Ammon's horn (tissue), 1 donor: ENCODE measurements around the gene MAML3.

Experiments
- DNase-seq: peaks from one replicate; pipeline ENCODE4 v3.0.0-alpha.2; 2016; ENCODE audit warnings: low spot score

The MAML3 gene

DNA sequence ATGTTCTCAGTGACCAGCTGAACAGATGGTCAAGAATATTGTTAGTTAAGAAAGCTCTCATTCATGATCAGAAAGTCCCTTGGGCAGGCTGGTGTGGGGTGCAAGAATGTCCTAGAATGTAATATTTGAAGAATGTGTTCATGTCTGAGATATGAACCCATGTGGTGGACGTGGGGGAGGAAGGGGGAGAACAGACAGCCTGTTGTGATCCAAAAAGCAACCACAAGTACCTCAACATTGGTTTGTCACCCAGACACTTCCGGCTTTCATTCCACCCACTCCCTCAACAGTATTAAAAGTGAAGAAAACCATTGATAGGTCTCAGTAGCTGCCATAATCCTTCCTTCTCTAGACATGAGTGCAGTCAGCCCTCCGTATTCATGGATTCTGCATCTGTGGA lies 82.2 kb downstream of the MAML3 start:
- DNase-seq: no peak

DNA sequence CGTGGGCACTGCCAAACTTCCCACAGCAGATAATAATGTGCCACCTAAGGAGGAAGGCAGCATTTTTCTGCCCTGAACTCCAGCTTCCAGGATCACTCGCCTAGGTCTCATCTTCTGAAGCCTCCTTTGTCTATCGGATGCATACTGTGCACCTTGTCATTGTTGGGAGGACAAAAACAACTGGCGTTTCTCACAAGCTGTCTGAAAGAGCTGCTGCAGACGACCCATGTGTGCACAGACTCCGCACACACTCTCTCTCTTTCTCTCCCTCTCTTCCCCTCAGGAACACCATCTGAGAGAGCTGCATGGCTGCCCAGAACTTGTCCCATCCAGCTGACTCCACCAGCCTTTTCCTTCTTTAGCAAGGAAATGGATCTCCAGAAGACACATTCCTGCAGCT lies 83.0 kb downstream of the MAML3 start:
- no peak for DNase-seq

DNA sequence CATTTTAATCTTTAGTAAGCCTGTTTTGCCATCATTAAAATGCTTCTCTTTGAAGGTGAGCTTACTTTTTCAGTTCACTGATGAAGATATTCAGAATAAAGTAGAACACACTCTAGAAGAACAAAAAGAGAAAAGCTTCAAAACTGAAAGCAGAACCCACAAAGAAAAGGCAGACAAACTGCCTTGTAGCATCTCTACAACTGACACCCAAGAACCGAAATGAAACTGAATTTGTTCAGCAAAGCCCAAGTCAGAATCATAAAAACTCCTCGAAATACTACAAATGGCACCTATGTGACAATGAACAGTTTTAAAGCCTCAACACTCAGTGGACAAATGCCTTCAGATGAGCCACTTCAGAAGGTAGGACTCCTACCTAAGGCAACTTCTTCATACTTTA lies 83.6 kb downstream of the MAML3 start:
- no peak for DNase-seq

DNA sequence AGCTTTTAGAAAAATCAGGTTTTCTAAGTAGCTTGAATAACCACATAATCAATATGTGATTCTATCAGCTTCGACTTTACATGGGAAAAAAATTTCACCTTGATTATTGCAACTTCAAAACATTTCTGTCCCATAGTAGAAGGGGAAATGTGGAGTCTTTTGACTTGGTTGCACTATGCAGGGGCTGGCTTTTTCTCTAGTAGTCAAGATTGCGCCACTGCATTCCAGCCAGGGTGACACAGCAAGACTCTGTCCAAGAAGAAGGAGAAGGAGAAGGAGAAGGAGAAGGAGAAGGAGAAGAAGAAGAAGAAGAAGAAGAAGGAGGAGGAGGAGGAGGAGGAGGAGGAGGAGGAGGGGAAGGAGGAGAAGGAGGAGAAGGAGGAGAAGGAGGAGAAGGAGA lies 84.9 kb downstream of the MAML3 start:
- no peak for DNase-seq

DNA sequence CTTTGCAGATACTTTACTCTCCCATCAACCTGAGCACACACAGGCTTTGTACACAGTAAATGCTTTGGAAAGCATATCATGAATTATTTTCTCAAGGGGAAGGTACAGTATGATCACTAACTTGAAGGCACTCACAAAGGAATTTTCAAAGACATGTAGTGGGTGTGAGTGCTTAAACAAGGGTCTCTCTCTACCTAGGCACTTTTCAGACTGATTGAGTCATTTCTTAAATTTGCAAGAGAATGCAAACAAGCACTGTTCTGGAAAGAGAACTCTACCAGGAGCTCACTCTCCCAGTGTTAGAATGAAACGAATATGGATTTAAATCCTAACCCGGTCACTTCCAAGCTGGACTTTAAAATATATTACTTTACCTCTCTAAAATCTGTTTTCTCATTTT lies 85.7 kb downstream of the MAML3 start:
- DNase-seq: no peak

DNA sequence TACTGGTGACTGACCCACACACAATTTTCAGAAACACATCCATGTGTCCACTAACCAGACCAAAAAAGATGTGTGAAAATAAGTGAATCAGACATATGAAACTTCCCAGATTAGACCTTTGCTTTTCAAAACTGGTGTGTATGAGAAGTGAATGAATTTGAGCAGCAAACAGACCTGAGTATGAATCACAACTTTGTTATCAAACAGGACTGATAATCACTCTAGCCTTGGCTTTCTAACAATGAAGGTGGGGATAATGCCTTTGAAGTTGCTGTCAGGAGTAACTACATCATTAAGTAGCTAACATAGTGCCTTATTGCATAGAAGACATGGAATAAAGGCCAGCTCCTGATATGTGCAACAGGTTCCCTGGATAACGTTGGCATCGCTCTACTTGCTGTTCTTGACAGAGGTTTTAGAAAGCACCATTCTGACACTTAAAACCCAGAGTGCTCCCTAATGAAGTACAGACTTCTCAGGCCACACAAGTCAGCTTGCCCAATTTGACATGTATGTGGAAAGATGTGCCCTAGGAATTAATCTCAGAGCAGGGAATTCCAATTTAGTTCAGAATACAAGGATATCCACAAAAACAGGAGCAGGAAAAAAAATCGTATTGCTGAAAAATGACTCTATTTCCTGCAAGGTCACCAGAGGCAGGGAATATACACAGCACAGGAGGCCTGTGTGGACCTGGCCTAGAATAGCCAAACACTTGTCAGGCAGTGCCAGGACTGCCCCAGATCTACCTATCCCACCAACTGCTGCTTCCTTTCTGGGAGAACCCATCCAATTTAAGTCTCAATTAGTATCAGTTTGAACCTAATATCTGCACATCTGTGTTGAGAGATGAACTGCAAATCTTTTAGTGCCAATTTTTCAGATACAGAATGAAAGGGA lies 87.7 kb downstream of the MAML3 start:
- DNase-seq: no peak

DNA sequence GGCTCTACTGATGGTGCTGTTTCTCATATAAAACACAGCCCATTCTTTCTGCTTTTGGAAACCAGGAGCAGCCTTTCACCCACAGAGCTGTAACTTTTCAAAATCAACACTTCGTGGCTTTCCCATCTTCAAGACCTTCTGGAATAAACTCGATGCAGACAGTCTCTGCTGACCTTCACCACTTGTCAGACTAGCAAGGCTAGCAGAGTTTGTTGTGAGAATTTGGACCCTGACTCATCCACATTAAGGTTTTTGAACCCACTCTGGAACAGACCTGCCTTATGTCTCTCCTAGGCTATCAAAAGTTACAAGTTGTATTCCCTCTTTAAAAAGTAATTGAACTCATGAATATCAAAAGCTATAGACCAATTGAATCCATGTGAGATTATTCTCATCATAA lies 88.6 kb downstream of the MAML3 start:
- DNase-seq: no peak

DNA sequence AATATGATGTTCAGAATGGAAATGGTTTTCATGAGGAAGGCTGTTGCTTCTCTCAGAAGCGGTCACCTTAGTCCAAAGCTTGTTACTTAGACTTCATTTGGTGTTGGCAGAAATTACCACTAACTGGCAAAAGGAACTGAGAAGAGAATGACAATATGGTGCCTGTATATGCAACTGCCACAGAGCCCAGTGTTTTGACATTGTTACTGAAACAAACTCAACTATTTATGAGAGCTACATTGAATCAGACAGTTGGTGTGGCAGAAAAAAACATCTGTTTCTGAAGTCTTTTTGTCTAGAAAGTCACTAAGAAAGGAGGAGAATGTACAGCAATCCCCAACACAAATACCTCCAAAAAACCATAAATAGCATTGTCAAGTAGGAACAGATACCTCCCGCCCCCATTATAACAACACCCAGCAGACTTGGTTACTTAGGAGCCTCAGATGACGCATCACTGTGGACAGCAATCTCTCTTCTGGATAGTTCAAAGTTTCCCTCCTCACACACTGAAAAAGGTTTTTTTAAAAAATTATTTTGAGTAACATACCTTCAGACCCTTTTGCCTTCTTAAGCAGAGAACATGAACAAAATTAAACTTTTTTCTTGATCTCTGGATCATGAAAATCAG lies 92.2 kb downstream of the MAML3 start:
- no peak for DNase-seq

DNA sequence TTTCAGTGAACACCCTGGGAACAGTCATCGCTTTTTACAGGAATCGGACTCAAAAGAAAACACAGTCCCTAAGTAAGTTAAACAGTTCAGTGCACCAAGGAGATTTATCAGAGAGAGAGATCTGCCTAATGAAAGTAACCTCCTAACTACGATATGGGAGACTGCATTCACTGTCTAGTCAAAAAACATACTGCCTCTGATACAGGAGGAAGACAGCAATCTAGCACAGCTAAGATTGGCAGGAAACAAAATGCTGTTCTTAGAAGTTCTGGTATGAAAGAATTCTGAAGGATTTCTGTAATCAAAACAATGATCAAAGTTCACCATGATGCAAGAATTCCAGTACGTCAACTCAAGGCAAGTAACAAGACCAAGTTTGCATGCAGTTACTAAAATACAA lies 92.8 kb downstream of the MAML3 start:
- no peak for DNase-seq

DNA sequence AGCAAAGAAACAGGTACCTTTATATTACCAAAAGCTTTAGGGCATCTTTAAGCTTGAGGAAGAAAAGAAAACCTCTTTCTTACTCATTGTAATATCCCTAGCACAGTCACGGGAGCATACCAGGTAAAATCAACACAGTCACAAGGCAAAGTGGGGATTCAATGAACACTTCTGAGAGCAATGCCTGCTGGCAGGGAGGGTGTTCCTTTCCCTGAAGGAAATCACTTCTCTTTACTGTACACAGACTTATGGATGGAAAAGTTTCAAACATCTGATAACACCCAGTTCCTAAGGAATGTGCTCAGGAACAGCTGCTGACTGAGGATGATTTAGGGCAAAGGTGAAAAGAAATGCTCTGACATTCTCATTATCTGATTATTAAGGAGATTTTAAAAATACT lies 94.8 kb downstream of the MAML3 start:
- DNase-seq: no peak

DNA sequence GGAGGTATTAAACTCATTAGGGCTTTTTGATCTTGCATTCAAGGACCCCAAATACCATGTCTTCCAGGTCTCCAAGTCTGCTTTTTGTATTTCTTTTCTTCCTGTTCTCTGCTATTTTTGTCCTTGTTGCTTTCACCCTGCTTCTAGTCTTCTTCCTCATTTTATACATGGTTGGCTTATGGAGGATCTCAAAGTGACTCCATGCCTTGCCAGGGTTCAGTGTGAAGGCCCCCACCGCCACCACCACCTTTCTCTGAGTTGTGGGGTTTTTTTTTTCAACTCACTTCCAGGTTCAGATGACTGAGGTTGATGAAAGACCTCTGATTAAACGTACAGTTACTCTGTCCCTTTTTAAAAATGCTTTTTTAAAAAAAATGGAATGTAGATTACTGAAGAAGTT lies 96.3 kb downstream of the MAML3 start:
- no peak for DNase-seq

DNA sequence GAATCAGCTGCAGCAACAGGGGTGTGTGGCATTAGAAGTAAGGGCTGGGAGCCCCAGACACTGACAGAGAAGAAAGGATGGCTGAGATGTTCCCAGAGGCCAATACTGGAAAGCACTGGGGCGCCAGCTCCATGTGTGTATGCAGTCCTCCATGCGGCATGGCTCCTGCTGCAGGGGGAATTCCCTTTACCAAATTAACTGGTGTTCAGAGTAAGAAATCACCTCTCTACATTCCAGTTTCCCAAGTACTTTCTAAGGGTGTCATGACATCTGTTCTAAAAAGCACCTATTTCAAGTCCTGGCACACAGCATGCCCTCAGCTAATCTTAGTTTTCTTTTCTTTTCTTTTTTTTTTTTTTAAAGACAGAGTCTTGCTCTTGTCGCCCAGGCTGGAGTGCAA lies 98.0 kb downstream of the MAML3 start:
- no peak for DNase-seq

DNA sequence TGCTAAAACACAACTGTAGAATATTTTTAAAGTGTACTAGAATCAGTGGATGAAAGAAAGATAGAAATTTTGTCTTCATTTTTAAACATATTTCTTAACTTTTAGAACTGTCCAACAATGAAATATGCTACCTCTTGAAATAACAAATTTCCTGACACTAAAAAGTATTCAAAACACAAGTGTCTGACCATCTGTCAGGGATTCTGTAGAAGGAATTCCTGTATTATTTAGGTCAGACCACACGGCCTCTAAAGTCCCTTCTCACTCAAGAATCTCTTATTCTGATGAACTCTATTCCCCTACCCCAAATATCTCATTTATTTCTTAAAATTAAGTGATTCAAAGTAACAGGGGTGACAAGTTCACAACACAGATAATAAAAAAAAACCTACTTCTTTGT lies 99.1 kb downstream of the MAML3 start:
- DNase-seq: no peak

DNA sequence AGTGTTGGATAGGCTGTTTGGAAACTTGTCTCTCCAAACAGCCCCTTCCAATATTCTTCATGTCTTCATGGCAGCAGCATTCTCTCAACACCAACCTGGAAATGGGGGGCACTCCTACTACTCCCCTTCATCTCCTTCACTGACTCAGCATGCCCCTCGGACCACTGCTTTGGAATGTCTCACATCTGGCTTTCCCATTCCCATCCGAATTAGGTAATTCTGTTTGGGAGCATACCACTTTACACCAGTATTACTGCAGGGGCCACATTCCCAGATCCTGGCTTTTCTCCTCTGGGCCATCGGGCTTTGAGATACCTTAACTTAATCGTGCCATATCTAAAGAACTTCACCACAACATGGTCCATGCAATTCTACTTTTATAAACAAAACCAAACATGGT lies 100.8 kb downstream of the MAML3 start:
- no peak for DNase-seq

DNA sequence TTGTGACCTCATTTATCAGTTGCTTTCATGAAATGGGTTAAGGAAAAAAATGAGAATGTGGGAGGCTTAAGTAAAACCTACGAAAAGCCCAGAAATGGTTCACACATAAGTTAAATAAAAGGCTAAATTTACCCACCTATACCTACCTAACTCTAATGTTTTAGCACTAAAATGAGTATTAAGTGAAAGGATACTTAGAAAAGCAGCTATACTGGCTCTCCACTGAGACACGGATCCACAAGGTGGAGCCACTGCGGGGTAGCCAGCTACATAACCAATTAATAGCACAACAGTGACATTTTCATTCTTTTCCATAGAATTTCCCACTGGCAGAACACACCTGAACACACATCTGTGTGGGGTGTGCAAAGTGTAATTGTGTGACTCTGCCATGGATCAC lies 101.9 kb downstream of the MAML3 start:
- DNase-seq: peak; percentile 54

DNA sequence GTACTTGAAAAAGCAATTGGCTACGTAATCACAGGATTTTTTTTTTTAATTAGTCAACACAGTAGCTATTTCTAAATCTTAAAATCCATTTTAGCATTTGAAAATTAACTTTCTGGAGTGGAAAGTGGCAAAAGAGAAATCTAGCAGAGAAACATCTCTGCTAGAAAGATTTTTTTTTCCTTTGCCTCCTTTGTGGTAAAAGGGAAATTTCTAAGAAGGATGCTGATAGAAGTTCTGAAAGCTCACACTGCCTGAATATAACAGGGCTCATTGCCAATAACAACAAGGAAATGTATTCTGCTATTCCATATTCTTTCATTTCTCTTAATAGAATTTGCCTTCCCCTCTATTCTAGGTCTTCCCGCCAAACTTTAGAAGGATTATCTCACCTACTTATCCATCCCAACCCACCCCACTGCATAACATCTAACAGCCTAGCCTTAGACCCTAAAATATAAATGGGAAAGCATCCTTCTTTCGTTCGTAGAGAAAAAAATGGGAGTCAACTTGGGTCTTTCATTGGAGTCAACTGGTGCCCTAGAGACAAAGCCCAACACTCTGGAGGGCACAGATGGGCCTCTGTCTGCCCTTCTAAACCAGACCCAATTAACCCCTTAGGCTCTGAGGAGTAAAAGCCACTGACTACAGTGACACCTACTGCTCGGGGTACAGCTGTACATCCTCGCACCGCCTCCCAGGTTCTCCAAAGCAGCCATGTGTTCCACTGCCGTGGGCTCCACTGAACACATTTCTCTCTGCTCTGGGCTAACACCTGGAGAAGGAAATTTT lies 103.9 kb downstream of the MAML3 start:
- DNase-seq: peak; percentile 35

DNA sequence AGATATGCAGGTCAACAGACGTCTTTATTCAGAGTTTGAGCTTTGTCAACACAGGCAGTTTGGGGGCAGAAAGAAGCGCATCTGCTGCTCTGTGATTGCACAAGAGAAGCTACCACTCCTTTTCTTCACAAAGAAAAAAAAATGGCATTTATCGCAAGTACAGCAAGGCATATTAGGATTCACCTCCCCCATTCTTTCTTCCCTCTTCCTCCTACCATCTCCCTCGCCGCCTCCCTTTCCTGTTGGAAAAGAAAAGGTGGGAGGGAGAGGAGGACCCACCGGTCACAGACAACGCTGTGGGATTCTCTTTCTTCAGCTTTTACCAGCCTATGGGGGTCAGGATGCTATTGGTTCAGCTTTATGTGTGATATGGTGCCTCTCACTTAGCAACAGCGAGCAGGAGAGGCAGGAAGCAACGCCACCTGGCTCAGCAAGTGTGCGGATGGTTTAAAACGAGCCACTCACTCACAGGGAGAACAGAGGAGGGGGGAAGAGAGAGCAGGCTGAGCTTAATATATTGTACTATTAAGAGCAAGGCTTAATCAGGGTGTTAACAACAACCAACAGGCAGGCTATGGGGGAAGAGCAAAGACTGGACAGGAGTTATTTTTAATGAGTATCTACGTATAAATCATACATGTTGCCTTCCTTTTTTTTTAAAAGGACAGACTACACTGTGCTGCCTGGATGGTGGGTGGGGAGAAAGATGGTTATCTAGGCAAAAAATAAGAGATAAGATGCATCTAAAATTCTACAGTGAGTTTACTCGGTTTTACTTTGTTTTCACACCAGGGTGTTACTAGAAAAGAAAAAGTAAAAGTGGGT lies 104.7 kb downstream of the MAML3 start:
- peak; percentile 84 for DNase-seq

DNA sequence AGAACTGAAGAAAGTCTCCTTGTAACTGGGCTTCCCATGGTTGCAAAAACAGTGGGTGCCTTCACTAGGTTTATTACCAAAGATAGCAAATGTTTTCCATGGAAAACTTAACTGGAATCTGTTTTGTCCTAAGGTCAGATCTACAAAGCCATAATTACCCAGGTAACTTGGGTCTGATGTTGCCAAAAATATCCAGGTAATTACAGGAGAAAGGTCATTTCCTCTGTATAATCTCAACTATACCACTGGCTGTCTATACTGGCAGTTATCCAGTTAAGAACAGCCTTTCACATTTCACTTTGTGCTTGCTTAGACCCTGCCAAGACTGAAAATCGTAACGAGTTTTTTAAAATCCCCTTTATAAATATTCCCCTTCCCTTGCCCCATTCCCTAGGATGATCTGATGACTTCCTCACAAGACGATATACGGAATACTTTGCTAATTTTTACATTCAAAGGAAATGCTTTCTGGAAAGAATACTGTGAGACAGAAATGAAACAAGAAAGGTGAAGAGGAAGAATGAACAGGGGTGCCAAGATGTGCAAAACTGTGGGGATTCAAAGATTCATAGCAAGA lies 105.5 kb downstream of the MAML3 start:
- DNase-seq: no peak

DNA sequence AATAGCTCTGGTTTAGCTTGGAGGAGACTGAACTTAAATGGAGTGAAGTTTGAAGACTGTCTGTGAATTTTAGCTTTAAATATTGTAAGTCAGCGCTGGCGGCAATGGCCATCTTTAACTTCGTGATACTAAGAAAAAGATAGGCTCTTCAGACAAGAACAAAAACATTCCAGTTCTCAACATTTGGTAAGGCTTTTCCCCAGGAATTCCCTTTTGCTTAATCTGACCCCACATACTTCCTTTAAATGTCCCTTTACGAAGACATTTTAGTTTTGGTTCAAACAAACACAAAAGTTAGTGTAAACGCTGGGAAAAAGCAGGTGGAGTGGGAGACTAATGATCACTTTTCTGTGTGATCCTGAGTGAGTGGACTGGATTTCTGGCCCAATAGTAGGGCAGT lies 106.2 kb downstream of the MAML3 start:
- no peak for DNase-seq

DNA sequence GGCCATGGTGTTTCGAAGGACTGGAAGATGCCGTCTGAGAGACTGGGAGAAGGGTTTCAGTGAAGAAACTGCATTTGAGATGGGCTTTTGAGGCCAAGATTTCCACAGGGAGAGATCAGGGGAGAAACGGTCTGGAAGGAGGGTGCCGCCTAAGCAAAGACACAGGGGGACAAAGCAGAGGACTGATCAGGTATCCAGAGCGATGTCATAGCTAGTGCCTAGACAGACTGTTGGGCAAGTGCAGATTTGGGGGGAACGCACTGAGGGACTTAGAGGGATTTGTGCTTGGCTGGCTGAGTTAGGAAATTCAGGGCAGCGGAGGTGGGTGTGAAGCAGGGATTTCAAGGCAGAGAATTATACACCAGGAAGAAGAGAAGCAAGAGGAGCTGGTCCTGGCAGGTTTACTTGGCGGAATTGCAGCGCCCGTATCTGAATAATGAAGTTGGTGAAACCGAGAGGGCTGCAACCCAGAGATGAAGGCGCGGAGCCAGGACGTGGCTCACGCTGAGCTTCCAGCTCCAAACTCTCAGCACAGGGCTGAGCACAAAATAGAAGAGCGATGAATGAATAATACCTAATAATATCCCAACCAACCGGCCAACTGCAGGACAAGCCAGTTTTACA lies 106.9 kb downstream of the MAML3 start:
- DNase-seq: peak; percentile 41

DNA sequence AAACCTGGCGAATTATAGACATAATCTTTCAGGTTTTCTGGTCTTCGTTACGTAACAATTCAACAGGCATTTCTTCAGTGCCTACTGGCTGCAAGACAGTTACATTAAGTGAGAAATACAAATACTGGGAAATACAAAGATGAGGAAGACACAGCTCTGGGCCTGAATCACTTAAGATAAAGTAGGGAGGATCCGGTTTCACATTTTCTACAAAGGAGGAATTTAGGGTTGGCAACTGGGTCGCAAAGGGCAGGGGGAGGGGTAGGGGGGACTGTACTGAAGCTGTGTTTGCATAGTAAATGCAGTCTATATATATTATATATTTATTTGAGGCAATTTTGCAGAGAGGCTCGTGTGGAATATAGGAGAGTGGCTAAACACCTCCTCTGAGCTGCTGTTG lies 107.4 kb downstream of the MAML3 start:
- DNase-seq: no peak
